GM15510 (cell line): Measurements from ENCODE around the gene OR52I2.

ENCODE experiments used
- POLR2A ChIP-seq: IDR thresholded peaks from 3 replicates; pipeline ENCODE4 v1.6.1; 2011; ENCODE audit warnings: borderline replicate concordance; ENCODE audit not compliant: insufficient read length; ENCODE audit errors: extremely low read depth

OR52I2 gene

DNA sequence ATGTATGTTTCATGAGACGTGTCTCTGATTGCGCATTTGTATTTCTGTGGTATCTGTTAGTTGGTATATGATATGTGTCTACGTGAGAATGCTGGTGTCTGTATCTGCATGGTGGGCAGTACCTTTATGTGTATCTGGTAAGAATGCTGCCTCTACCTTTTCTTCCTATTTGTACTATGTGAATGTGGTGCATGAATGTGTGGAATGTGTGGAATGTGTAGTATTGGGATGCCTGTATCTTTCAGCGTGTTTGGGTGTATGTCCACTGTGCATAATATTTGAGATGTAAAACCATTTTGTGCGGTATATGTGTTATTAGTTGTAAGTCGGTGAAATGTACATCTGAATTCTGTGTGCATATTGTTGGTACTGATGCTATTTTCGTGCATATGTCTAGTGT lies 60.0 kb downstream of the OR52I2 start:
- TF ChIP-seq POLR2A, result no peak

DNA sequence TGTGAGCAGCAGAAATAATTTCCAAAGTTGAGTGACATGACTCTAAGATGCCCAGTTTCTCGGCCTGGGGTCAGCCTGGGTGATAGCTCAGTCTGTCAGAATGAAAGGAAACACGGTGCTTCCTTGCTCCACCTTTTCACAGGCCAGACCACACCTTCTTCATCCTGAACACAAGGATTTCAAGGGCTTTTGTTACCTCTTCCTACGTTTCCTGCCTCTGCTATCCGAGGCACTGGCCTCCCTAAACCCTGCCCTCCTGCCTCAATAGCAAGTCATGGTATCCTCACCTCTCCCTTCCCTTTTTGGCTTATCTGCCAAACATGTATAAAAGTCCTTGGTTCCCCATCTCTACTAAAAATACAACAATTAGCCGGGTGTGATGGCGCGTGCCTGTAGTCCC lies 60.5 kb downstream of the OR52I2 start:
- no peak for TF ChIP-seq POLR2A
